Loucy (cell line): Measurements from ENCODE around the gene BCAP31.

Experiments used
- CTCF ChIP-seq: fragments of 200-600 bp; sonication (generic); conservative IDR thresholded peaks from 2 replicates; pipeline ENCODE4 v1.5.1; 2014; ENCODE audit warnings: mild to moderate bottlenecking, antibody characterized with exemption, low read length
- EZH2phosphoT487 ChIP-seq: fragments of 200-600 bp; IDR thresholded peaks from 2 replicates; pipeline ENCODE4 v1.6.1; 2018; ENCODE audit warnings: antibody characterized with exemption, mild to moderate bottlenecking, moderate library complexity, borderline replicate concordance

- TF ChIP-seq CTCF (no peak), EZH2phosphoT487 (no peak)
Observed at GRCh38 chrX:153769865-153770600, 45.8 kb upstream of the BCAP31 start.
